ENCODE results near the gene PAK5. TPM values are rescaled to one million over a fixed set of nuclear protein-coding genes. Genes with fewer than 3 reads are reported as not detected.

Gene PAK5
- total and polyA plus RNA-seq, 4 donors, result 0.08 to 0.63 (median 0.26) TPM

- Histone ChIP-seq H3K9me3 (ENCODE audit: control insufficient read depth, low read length) (no peaks in the 10 kb centered on the region), H3K4me1 (ENCODE audit: control insufficient read depth in 1 of 2, insufficient read depth in 2 of 2, low read length in 2 of 2) (no peaks in the 10 kb centered on the region), H3K27ac (ENCODE audit: low read depth in 1 of 2, low read length in 2 of 2) (no peak overlapping the region), H3K36me3 (ENCODE audit: control insufficient read depth in 1 of 2, insufficient read depth in 2 of 2, low read length in 1 of 2) (no peaks in the 10 kb centered on the region), H3K27me3 (ENCODE audit: control insufficient read depth in 1 of 2, insufficient read depth in 2 of 2, low read length in 1 of 2) (no peaks in the 10 kb centered on the region), H3K4me3 (ENCODE audit: low read length in 2 of 2) (no peak overlapping the region)
- no peak for ATAC-seq (ENCODE audit: low FRiP score)
- intact Hi-C loops (cut with DNase I), result no loop called here
- no peak for DNase-seq
- WGBS, 2 donors, result 90 to 96% methylated on average over 8 of the region's 8 CpGs
These were observed 321.3 kb downstream of the PAK5 start for GRCh38 chr20:9517297-9518162.

GRCh38 chr20:9516234-9516871 is 322.5 kb downstream of the PAK5 start:
- H3K27me3 ChIP-seq (ENCODE audit: control insufficient read depth in 1 of 2, insufficient read depth in 2 of 2, low read length in 1 of 2), result no peaks in the 10 kb centered on the region
- no peaks in the 10 kb centered on the region for H3K9me3 ChIP-seq (ENCODE audit: control insufficient read depth, low read length)
- no peak overlapping the region for H3K4me3 ChIP-seq (ENCODE audit: low read length in 2 of 2)
- DNase-seq (no peak), ATAC-seq (ENCODE audit: low FRiP score) (peak; percentile 6)
- no peaks in the 10 kb centered on the region for H3K4me1 ChIP-seq (ENCODE audit: control insufficient read depth in 1 of 2, insufficient read depth in 2 of 2, low read length in 2 of 2)
- H3K27ac ChIP-seq (ENCODE audit: low read depth in 1 of 2, low read length in 2 of 2), result no peak overlapping the region
- WGBS, 2 donors, result 25 to 26% methylated on average over 28 of the region's 28 CpGs
- intact Hi-C loops (cut with DNase I), result no loop called here
- H3K36me3 ChIP-seq (ENCODE audit: control insufficient read depth in 1 of 2, insufficient read depth in 2 of 2, low read length in 1 of 2), result no peaks in the 10 kb centered on the region

- H3K4me1 ChIP-seq (ENCODE audit: control insufficient read depth in 1 of 2, insufficient read depth in 2 of 2, low read length in 2 of 2), result no peaks in the 10 kb centered on the region
- no peaks in the 10 kb centered on the region for H3K27me3 ChIP-seq (ENCODE audit: control insufficient read depth in 1 of 2, insufficient read depth in 2 of 2, low read length in 1 of 2)
- H3K36me3 ChIP-seq (ENCODE audit: control insufficient read depth in 1 of 2, insufficient read depth in 2 of 2, low read length in 1 of 2), result no peaks in the 10 kb centered on the region
- H3K4me3 ChIP-seq (ENCODE audit: low read length in 2 of 2), result no peak overlapping the region
- no peak overlapping the region for H3K27ac ChIP-seq (ENCODE audit: low read depth in 1 of 2, low read length in 2 of 2)
- ATAC-seq (ENCODE audit: low FRiP score), result peak; percentile 14
- WGBS, 2 donors, result 1 to 2% methylated on average over 36 to 38 of the region's 38 CpGs
- DNase-seq, result no peak
- no peaks in the 10 kb centered on the region for H3K9me3 ChIP-seq (ENCODE audit: control insufficient read depth, low read length)
- intact Hi-C loops (cut with DNase I), result no loop called here
These were observed 323.1 kb downstream of the PAK5 start for GRCh38 chr20:9515741-9516233.

GRCh38 chr20:9515214-9515585 is 323.7 kb downstream of the PAK5 start:
- no peaks in the 10 kb centered on the region for H3K4me1 ChIP-seq (ENCODE audit: control insufficient read depth in 1 of 2, insufficient read depth in 2 of 2, low read length in 2 of 2)
- H3K4me3 ChIP-seq (ENCODE audit: low read length in 2 of 2), result no peak overlapping the region
- H3K9me3 ChIP-seq (ENCODE audit: control insufficient read depth, low read length), result no peaks in the 10 kb centered on the region
- no peak for ATAC-seq (ENCODE audit: low FRiP score)
- no peak for DNase-seq
- no peaks in the 10 kb centered on the region for H3K36me3 ChIP-seq (ENCODE audit: control insufficient read depth in 1 of 2, insufficient read depth in 2 of 2, low read length in 1 of 2)
- no peak overlapping the region for H3K27ac ChIP-seq (ENCODE audit: low read depth in 1 of 2, low read length in 2 of 2)
- intact Hi-C loops (cut with DNase I), result no loop called here
- H3K27me3 ChIP-seq (ENCODE audit: control insufficient read depth in 1 of 2, insufficient read depth in 2 of 2, low read length in 1 of 2), result no peaks in the 10 kb centered on the region
- 2% methylated on average over 13 of the region's 13 CpGs for WGBS, 2 donors

- DNase-seq (peak in 1 of 2 donors; percentile 81), ATAC-seq (ENCODE audit: low FRiP score) (peak; percentile 53)
- intact Hi-C loops (cut with DNase I), result no loop called here
- H3K4me3 ChIP-seq (ENCODE audit: low read length in 2 of 2), result no peak within 1 kb of the TSS
- 0 to 2% methylated on average over 36 to 38 of the region's 38 CpGs for WGBS, 2 donors
- no peaks in the 10 kb centered on the region for H3K4me1 ChIP-seq (ENCODE audit: control insufficient read depth in 1 of 2, insufficient read depth in 2 of 2, low read length in 2 of 2)
- no peaks in the 10 kb centered on the region for H3K36me3 ChIP-seq (ENCODE audit: control insufficient read depth in 1 of 2, insufficient read depth in 2 of 2, low read length in 1 of 2)
- no peaks in the 10 kb centered on the region for H3K27me3 ChIP-seq (ENCODE audit: control insufficient read depth in 1 of 2, insufficient read depth in 2 of 2, low read length in 1 of 2)
- no peaks in the 10 kb centered on the region for H3K9me3 ChIP-seq (ENCODE audit: control insufficient read depth, low read length)
- no peak within 1 kb of the TSS for H3K27ac ChIP-seq (ENCODE audit: low read depth in 1 of 2, low read length in 2 of 2)
These were observed 324.2 kb downstream of the PAK5 start, which contains the start of gene LAMP5 for GRCh38 chr20:9514461-9515213. TSS of gene LAMP5 (plus strand) at chr20:9514590. CDS start at chr20:9514853, 263 bp downstream.

GRCh38 chr20:9514072-9514460 is 324.8 kb downstream of the PAK5 start:
- H3K27ac ChIP-seq (ENCODE audit: low read depth in 1 of 2, low read length in 2 of 2), result no peak overlapping the region
- DNase-seq (no peak), ATAC-seq (ENCODE audit: low FRiP score) (no peak)
- H3K36me3 ChIP-seq (ENCODE audit: control insufficient read depth in 1 of 2, insufficient read depth in 2 of 2, low read length in 1 of 2), result no peaks in the 10 kb centered on the region
- H3K27me3 ChIP-seq (ENCODE audit: control insufficient read depth in 1 of 2, insufficient read depth in 2 of 2, low read length in 1 of 2), result no peaks in the 10 kb centered on the region
- whole genome bisulfite sequencing, 2 donors, result 12 to 15% methylated on average over 9 of the region's 9 CpGs
- H3K9me3 ChIP-seq (ENCODE audit: control insufficient read depth, low read length), result no peaks in the 10 kb centered on the region
- intact Hi-C loops (cut with DNase I), result no loop called here
- no peaks in the 10 kb centered on the region for H3K4me1 ChIP-seq (ENCODE audit: control insufficient read depth in 1 of 2, insufficient read depth in 2 of 2, low read length in 2 of 2)
- no peak overlapping the region for H3K4me3 ChIP-seq (ENCODE audit: low read length in 2 of 2)

GRCh38 chr20:9510911-9511310 is 328.0 kb downstream of the PAK5 start:
- intact Hi-C loops (cut with DNase I), result no loop called here
- DNase-seq (no peak), ATAC-seq (ENCODE audit: low FRiP score) (no peak)
- no peaks in the 10 kb centered on the region for H3K4me1 ChIP-seq (ENCODE audit: control insufficient read depth in 1 of 2, insufficient read depth in 2 of 2, low read length in 2 of 2)
- no peak overlapping the region for H3K27ac ChIP-seq (ENCODE audit: low read depth in 1 of 2, low read length in 2 of 2)
- H3K9me3 ChIP-seq (ENCODE audit: control insufficient read depth, low read length), result no peaks in the 10 kb centered on the region
- H3K27me3 ChIP-seq (ENCODE audit: control insufficient read depth in 1 of 2, insufficient read depth in 2 of 2, low read length in 1 of 2), result no peaks in the 10 kb centered on the region
- 92 to 94% methylated on average over 5 of the region's 5 CpGs for WGBS, 2 donors
- H3K4me3 ChIP-seq (ENCODE audit: low read length in 2 of 2), result no peak overlapping the region
- H3K36me3 ChIP-seq (ENCODE audit: control insufficient read depth in 1 of 2, insufficient read depth in 2 of 2, low read length in 1 of 2), result no peaks in the 10 kb centered on the region

GRCh38 chr20:9509246-9509645 is 329.6 kb downstream of the PAK5 start:
- DNase-seq (no peak), ATAC-seq (ENCODE audit: low FRiP score) (no peak)
- H3K4me3 ChIP-seq (ENCODE audit: low read length in 2 of 2), result no peak overlapping the region
- H3K27ac ChIP-seq (ENCODE audit: low read depth in 1 of 2, low read length in 2 of 2), result no peak overlapping the region
- WGBS, 2 donors, result 66 to 70% methylated on average over 4 of the region's 4 CpGs
- intact Hi-C loops (cut with DNase I), result no loop called here
- no peaks in the 10 kb centered on the region for H3K36me3 ChIP-seq (ENCODE audit: control insufficient read depth in 1 of 2, insufficient read depth in 2 of 2, low read length in 1 of 2)
- H3K27me3 ChIP-seq (ENCODE audit: control insufficient read depth in 1 of 2, insufficient read depth in 2 of 2, low read length in 1 of 2), result no peaks in the 10 kb centered on the region
- no peaks in the 10 kb centered on the region for H3K9me3 ChIP-seq (ENCODE audit: control insufficient read depth, low read length)
- H3K4me1 ChIP-seq (ENCODE audit: control insufficient read depth in 1 of 2, insufficient read depth in 2 of 2, low read length in 2 of 2), result no peaks in the 10 kb centered on the region
